Hepatocyte (in vitro differentiated cells): ENCODE results near the gene CIC. TPM values are rescaled to one million over a fixed set of nuclear protein-coding genes. Genes with fewer than 3 reads are reported as not detected.

Experiments used
- DNase-seq: peaks from one replicate; pipeline ENCODE4 v3.0.0-alpha.2; 2016; ENCODE audit warnings: low spot score
- H2AFZ ChIP-seq: fragments of 200-600 bp; sonication (generic); 2 replicates; pipeline ENCODE4 v1.6.0; 2016; ENCODE audit warnings: antibody characterized with exemption, mild to moderate bottlenecking
- H3K27ac ChIP-seq: fragments of 200-600 bp; sonication (generic); 2 replicates; pipeline ENCODE4 v1.5.1; 2016; ENCODE audit warnings: mild to moderate bottlenecking
- H3K27me3 ChIP-seq: fragments of 200-600 bp; sonication (generic); 2 replicates; pipeline ENCODE4 v1.6.1; 2016
- H3K36me3 ChIP-seq: fragments of 200-600 bp; sonication (generic); replicated peaks from 2 replicates; pipeline ENCODE4 v1.5.1; 2016; ENCODE audit warnings: low read depth; ENCODE audit not compliant: insufficient read depth
- H3K4me1 ChIP-seq: fragments of 200-600 bp; sonication (generic); 2 replicates; pipeline ENCODE4 v1.5.1; 2016; ENCODE audit warnings: mild to moderate bottlenecking, moderate library complexity; ENCODE audit not compliant: insufficient read depth
- H3K4me2 ChIP-seq: fragments of 200-600 bp; sonication (generic); 2 replicates; pipeline ENCODE4 v1.6.0; 2016
- H3K4me3 ChIP-seq: fragments of 200-600 bp; sonication (generic); 2 replicates; pipeline ENCODE4 v1.5.1; 2016; ENCODE audit warnings: mild to moderate bottlenecking
- H3K79me2 ChIP-seq: fragments of 200-600 bp; sonication (generic); 2 replicates; pipeline ENCODE4 v1.6.0; 2017; ENCODE audit warnings: mild to moderate bottlenecking
- H3K9me2 ChIP-seq: fragments of 200-600 bp; sonication (generic); replicated peaks from 2 replicates; pipeline ENCODE4 v1.6.0; 2017; ENCODE audit warnings: mild to moderate bottlenecking; ENCODE audit not compliant: insufficient read depth
- H3K9me3 ChIP-seq: fragments of 200-600 bp; sonication (generic); 2 replicates; pipeline ENCODE4 v1.5.1; 2016; ENCODE audit warnings: low read depth, mild to moderate bottlenecking
- H4K20me1 ChIP-seq: fragments of 200-600 bp; sonication (generic); 2 replicates; pipeline ENCODE4 v1.6.0; 2016; ENCODE audit warnings: mild to moderate bottlenecking; ENCODE audit not compliant: insufficient read depth, poor library complexity, severe bottlenecking
- CTCF ChIP-seq: fragments of 200-600 bp; sonication (generic); IDR thresholded peaks from 2 replicates; pipeline ENCODE4 v1.5.1; 2016; ENCODE audit warnings: antibody characterized with exemption, mild to moderate bottlenecking; ENCODE audit not compliant: poor library complexity
- EZH2 ChIP-seq: fragments of 200-600 bp; sonication (generic); IDR thresholded peaks from 2 replicates; pipeline ENCODE4 v1.6.1; 2016; ENCODE audit warnings: antibody characterized with exemption, mild to moderate bottlenecking, borderline replicate concordance
- EZH2phosphoT487 ChIP-seq: fragments of 200-600 bp; sonication (generic); IDR thresholded peaks from one replicate; pipeline ENCODE4 v1.6.1; 2018; ENCODE audit warnings: antibody characterized with exemption, mild to moderate bottlenecking, low read depth, moderate library complexity; ENCODE audit not compliant: unreplicated experiment, severe bottlenecking
- WGBS: methylation state at CpG from one replicate; pipeline ENCODE4 v1.1.6; 2016; ENCODE audit warnings: low lambda C conversion rate; ENCODE audit errors: missing lambda C conversion rate; 5-methylcytosine and 5-hydroxymethylcytosine counted together
- polyA plus RNA-seq: library from polyadenylated mRNA; unstranded; fragments of >200 nt; fragmentation: Nextera tagmentation; extraction: Ambion mirVana; gene quantifications from 2 replicates; pipeline ENCODE4 v1.2.1, GENCODE V29; 2016
- total RNA-seq: library from RNA; depleted of rRNA; stranded (reverse); fragments of >200 nt; gene quantifications from 2 replicates; pipeline ENCODE4 v1.2.3, GENCODE V29; 2014

The CIC gene
- total and polyA plus RNA-seq, 2 experiments from 2014 or later: 17.4 to 23.2 TPM

- no peaks in the 10 kb centered on the region for H3K36me3 ChIP-seq
- DNase-seq: no peak
- H3K9me3 ChIP-seq: no peaks in the 10 kb centered on the region
- peaks cover 3% of the 10 kb centered on the region for H4K20me1 ChIP-seq
- no peak overlapping the region for H3K27ac ChIP-seq
- peaks cover 45% of the 10 kb centered on the region for H3K27me3 ChIP-seq
- peak overlapping the region; percentile 1 for H2AFZ ChIP-seq
- TF ChIP-seq EZH2: peak; percentile 3
- TF ChIP-seq EZH2phosphoT487: peak; percentile 84
- no peak for TF ChIP-seq CTCF
- H3K79me2 ChIP-seq: peaks cover 40% of the 10 kb centered on the region
- WGBS: 5% methylated on average over 30 of the region's 38 CpGs
- H3K4me1 ChIP-seq: peaks cover 25% of the 10 kb centered on the region
- H3K4me3 ChIP-seq: no peak overlapping the region
- no peaks in the 10 kb centered on the region for H3K9me2 ChIP-seq
- H3K4me2 ChIP-seq: peak overlapping the region; percentile 64
These were observed 55.7 kb downstream of the CIC start for GRCh38 chr19:42324655-42325307.

GRCh38 chr19:42325308-42325895 lies 56.4 kb downstream of the CIC start, which contains the start of gene MEGF8:
TSS of gene MEGF8 (plus strand) at chr19:42325635. CDS start at chr19:42326244, 609 bp downstream.
- peak; percentile 99 for DNase-seq
- H3K27me3 ChIP-seq: peaks cover 41% of the 10 kb centered on the region
- no peaks in the 10 kb centered on the region for H3K36me3 ChIP-seq
- peak within 1 kb of the TSS; percentile 57 for H3K4me3 ChIP-seq
- under 1% methylated on average over 14 of the region's 45 CpGs for whole genome bisulfite sequencing
- peak within 1 kb of the TSS; percentile 43 for H2AFZ ChIP-seq
- H3K9me3 ChIP-seq: no peaks in the 10 kb centered on the region
- H3K79me2 ChIP-seq: peaks cover 45% of the 10 kb centered on the region
- H3K4me2 ChIP-seq: peak within 1 kb of the TSS; percentile 99
- peaks cover 3% of the 10 kb centered on the region for H4K20me1 ChIP-seq
- H3K9me2 ChIP-seq: no peaks in the 10 kb centered on the region
- peaks cover 25% of the 10 kb centered on the region for H3K4me1 ChIP-seq
- peak within 1 kb of the TSS; percentile 50 for H3K27ac ChIP-seq
- peak; percentile 96 for TF ChIP-seq CTCF
- no peak for TF ChIP-seq EZH2phosphoT487

- WGBS: 8% methylated on average over 24 of the region's 37 CpGs
- Histone ChIP-seq H3K4me3 (peak overlapping the region; percentile 57), H3K4me1 (peaks cover 25% of the 10 kb centered on the region), H3K9me3 (no peaks in the 10 kb centered on the region), H3K27ac (peak overlapping the region; percentile 50), H2AFZ (peak overlapping the region; percentile 43), H3K27me3 (peaks cover 35% of the 10 kb centered on the region), H3K9me2 (no peaks in the 10 kb centered on the region), H3K36me3 (no peaks in the 10 kb centered on the region), H4K20me1 (peaks cover 3% of the 10 kb centered on the region), H3K4me2 (peak overlapping the region; percentile 99), H3K79me2 (peaks cover 53% of the 10 kb centered on the region)
- no peak for DNase-seq
- no peak for TF ChIP-seq CTCF
- TF ChIP-seq EZH2: no peak
These were observed 57.1 kb downstream of the CIC start for GRCh38 chr19:42325896-42326771.
